Right lung (tissue), 5 donors: ENCODE results near the gene ITIH5. TPM values are rescaled to one million over a fixed set of nuclear protein-coding genes. Genes with fewer than 3 reads are reported as not detected.
A peak's percentile ranks its signal among the peaks of the same experiment; 100 is the strongest.

Experiments
- DNase-seq, 2 donors: peaks; one replicate each; pipeline ENCODE4 v3.0.0-alpha.2; 2013
- polyA plus RNA-seq, 5 donors: library from polyadenylated mRNA; unstranded; fragments of 120-200 nt; gene quantifications; one replicate each; pipeline versions ENCODE4 v1.2.1 to v1.2.3, GENCODE V29; 2013; ENCODE audit warnings: inconsistent platforms in 1 of 5, low replicate concordance in 1 of 5; ENCODE audit not compliant: insufficient read length in 5 of 5, insufficient read depth in 1 of 5

The ITIH5 gene
- polyA plus RNA-seq, 5 donors = 26.9 to 38.3 (median 31.9) TPM

DNA sequence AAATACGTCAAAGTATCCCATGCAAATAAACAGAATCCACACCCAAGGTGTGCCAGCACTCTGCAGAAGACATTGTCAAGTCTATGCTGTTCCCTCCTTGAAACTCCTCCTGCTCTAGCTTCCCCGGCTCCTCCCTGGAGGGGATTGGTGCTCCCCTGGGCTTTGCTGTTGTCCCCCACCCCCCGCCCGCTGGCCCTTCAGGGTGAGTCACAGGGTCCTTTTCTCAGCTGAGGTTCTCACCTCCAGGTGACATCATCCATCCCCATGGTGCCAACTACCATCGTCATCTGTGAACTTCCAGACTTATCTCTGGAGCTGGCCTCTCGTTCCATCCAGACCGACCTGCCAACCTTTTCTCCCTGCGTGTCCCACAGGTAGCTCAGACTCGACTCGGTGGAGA, 77.0 kb downstream of the ITIH5 start:
- no peak for DNase-seq

DNA sequence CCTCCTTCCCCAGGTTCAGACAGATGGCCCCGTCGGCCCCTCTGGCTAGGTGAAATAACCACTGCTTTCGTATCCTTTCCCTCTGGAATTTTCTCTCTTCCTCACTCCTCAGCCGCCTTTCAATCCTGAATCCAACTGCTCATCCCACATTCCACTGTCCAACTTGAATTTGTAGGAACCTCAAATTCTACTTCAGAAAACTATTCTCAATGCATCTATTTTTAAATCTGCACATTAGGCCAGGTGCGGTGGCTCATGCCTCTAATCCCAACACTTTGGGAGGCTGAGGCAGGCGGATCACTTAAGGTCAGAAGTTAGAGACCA, 78.9 kb downstream of the ITIH5 start:
- DNase-seq = no peak

DNA sequence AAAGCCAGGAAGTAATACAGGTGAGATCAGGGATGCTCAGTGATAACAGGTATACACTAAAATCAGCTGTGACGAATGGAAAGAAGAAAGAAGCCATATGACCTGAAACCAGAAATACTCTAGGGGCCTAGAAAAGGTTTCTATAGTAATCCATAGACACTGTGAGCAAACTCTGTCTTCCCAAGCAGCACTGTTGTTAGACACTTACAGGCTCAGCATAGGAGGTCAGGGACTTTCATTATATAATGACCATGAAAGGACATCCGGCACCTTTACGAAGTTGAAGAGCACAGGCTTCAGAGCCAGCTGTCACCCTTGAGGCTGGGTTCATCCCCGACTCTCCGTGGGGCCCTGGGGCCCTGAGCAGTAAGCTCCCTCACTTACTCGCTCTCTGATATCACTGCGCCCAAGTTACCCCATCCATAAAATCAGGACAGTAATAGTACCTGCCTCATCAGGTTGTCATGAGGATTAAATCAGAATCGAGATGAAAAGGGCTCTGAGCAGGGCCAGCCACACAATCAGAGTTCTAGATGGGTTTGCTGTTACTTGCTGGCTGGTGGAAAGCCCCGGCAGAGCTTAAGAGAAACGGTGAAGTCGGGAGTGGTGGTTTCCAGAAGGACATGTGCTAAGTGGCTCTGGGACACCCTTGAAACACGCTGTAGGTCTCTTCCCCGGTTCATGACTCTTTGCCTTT, 79.5 kb downstream of the ITIH5 start:
- no peak for DNase-seq

DNA sequence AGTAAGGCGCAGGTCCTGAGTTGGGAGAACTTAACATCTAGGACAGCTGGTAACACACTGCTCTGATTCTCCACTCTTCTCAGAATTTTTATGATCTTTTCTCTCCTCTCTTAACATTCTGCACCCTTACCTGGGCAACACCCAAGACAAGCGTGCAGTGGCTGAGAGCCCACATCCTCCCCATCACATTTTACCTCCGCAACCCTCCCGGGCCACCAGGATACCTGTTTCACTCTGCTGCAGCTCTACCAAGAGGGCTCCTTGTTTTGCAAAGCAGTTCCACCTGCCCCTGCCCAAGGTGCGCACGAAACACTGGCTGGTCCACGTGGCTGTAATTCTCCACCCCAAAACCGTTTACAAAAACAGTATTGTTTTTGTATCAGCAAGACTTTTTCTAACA, 81.5 kb downstream of the ITIH5 start:
- no peak for DNase-seq

DNA sequence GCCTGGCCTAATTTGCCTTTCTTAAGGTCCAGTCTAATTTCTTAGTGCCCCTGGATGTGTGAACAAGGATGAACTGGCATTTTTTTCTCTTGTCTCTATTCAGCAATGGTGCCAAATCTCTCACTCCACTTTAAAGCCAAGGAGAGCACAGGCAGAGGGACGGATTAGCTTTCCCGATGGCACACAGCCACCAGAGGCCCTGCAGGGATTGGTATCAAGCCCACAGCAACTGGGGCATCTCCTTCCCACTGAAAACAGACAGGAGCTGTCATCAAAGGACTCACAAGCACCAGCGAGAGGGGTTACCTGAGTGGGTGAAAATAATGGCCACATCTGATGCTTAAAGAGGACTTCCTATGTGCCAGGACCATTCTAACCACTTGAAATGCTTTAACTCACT, 83.1 kb downstream of the ITIH5 start:
- DNase-seq = no peak

DNA sequence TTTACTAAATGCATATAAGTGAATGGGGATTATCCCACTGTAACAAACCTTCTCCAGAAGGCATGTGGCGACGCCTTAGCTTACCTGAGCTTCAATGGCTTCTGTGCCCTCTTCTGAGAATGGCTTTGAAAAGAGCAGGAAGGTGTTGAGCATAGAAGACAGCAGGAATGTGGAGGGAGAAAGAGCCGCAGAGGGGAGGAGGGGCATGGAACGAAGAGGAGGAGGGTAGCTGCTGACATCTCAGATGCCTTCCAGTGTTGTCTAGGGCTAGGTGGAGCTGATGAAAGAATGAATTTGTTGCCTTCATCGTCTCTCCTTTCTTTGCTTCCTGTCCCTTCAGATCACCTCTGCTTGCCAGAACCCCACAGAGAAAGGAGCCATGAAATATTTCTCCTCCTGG, 86.2 kb downstream of the ITIH5 start:
- no peak for DNase-seq

DNA sequence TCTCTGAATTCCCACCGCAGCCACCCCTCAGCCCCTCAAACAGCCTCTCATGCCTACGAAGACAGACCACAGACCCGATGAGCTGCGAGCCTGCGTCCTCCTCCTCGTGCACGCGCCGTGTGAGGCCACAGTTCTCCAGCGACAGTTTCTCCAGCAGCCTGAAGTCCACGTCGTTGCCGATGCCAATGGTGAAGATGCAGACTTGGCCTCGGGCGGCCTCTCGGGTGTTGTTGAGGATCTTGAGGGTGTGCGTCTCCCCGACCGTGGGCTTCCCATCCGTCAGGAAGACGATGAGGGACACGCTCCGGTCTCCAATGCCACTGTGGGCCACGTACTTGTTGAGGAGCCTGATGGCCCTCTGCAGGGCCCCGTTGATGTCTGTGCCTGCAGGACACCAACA, 87.1 kb downstream of the ITIH5 start:
- no peak for DNase-seq

DNA sequence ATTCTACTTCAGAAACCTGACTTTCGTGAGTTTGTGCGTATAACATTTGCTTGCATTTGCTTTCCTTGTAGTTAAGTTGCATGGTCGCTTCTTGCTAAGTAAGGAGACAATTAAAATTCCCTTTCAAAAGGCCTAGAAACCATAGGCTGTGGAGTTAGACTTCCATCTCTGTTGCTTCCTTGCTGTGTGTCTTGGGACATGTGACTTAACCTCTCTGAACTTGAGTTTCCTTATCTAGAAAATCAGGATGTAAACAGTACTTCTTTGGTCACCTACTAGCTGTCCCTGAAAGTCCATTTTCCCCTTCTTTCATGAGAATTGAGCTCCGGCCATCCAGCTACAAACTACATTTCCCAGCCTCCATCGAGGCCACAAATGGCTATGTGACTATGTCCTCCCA, 89.2 kb downstream of the ITIH5 start:
- DNase-seq = no peak

DNA sequence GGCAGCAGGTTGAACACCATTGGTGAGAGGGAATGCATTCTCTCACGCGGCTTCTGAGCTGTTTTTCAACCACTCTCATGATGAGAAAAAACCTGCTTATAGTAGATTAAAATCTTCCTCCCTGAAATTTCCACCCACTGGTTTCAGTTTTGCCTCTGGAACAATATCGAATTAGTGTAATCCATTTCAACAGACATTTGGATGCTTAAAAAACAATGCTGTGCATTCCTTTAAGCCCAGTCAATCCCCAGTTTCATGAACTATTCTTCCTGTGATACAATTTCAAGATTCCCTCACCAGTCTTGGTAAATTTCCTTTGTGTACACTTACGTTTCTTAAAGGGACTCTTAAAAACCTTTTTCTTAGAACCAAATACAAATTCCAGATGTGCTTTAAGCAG, 89.6 kb downstream of the ITIH5 start:
- DNase-seq = no peak

DNA sequence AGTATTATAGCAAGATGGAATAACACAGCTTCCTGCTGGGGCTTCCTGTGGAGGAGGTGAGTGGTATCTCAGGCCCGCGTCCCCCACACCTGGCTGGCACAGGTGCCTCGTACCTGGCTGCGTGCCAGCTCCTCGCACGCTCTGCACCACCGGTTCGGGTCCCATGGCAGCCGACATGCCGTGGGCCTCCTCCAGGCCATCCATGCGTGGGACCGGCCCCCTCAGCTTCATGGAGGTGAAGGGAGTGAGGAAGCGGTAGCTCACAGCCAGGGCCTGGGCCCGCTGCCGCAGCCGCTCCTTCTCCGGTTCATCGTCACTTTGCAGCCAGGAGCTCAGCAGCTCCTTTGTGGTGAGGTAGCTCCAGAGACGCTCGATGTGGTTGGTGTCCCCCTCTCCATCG, 90.4 kb downstream of the ITIH5 start:
- DNase-seq = no peak

DNA sequence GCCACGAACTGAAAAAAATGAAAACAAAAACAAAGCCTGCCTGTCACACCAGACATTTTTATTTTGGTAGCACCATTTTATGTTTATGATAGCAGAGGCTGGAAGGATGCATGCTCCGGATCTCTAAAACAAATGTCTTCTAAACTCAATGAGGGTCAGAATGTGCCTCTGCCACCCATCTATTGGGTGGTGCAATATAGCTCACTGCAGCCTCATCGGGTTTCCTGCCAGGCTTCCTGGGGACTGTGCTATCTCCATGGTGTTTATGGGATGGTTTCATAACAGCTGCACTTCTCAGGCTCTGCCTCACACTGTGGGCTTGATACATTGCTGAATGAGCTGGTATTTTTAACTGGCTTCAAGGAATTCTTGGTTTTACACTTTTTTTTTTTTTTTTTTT, 94.4 kb downstream of the ITIH5 start:
- peak; percentile 66 for DNase-seq

DNA sequence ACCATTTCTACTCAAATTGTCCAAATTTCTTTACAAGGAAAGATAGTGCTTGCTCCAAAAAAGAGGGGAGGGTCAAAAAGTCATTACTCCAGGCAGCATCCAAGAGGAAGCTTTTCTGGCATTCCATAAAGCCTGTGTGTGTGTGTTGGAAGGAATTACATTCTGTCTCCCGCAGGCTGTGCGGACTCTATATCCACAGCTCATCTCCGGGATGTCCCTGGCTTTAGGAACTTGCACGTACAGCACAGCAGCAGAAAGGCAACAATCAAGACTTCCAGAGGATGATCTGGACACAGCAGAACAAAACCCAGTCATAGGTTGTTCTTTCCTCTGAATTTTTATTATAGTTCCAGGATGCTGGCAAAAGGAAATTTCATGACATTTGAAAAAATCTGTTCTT, 94.8 kb downstream of the ITIH5 start:
- DNase-seq = peak; percentile 80 to 84

DNA sequence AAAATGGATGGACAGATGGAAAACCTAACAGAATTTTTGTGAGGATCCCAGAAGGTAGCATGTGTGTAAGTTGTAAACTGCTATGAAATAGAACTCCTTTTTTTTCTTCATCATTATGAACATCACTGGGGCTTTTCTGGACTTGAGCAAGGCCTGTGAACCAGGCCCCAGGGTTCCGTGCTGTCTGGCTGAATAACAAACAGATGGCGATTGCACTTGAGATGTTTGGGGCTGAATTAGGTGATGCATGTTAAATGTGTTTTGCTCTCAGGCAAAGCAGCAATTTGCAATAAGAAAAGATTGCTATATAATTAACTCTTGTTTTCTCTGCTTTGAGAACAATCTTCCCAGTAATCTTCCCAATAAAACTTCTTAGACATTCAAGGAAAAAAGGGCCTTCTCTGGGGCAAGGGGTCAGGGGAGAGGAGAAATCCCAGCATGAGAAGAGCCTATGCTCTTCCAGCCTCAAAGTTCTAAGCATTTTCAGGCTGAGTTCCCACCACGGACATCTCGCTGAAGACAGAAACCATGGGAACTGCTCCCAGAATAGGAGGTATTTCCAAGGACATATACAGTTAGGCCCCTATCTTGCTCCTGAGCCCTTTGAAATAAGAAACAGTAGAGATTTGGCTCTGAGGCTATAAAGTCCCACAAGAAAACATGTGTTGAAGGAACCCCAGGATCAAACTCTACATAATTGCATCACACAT, 98.7 kb downstream of the ITIH5 start:
- peak; percentile 62 to 63 for DNase-seq

DNA sequence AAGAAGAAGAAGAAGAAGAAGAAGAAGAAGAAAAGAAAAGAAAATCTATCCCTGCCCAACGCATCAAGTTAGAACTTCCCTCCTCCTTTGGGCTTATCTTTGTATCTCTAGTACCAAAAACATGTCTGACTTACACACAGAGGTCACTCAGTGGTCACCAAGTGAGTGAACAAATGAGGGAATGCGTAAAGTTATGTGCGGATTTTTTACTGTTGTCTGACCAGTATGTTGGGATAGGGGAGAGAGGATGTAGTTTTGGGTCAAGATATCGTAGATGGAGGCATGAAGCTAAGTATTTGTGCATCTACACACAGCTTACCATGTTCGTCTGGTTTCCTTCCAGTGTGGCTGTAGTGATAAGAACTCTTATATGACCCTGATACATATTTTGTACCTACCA, 99.9 kb downstream of the ITIH5 start:
- no peak for DNase-seq

DNA sequence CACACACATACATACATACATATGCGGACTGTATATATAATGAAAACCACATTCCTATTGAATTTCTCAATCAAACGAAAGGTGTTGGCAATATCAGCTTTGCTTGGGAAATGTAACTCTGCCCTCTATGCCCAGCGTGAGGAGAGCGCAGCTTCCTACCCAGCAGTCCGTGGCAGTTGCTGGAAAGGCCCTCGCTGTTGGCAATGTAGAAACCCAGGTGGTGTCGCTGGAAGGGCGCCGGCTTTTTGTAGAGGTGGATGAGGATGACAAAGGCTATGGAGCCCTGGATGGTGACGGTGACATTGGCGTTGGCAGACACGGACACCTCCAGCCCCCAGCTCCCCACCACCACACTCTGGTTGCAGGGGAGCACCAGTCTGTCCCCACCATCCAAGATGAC, 100.9 kb downstream of the ITIH5 start:
- DNase-seq = no peak

DNA sequence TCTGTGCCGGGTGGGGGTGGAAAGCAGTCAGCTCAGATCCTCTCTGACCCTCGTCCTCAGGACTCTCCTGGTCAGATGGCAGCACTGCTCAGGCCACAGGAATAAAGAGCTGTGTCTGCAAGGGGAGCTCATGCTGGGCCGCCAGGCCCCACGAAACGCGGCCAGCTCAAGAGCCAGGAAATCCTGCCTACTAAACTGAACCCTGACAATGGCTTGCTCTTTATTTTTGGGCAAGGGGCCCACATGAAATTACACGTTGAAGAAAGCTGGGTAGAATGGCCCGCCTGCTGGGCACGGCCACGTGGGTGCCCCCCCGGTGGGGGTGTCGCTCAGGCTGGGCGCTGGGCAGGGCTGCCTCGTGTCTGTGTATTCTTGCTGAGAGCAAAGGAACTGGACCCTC, 103.0 kb downstream of the ITIH5 start:
- DNase-seq = no peak

DNA sequence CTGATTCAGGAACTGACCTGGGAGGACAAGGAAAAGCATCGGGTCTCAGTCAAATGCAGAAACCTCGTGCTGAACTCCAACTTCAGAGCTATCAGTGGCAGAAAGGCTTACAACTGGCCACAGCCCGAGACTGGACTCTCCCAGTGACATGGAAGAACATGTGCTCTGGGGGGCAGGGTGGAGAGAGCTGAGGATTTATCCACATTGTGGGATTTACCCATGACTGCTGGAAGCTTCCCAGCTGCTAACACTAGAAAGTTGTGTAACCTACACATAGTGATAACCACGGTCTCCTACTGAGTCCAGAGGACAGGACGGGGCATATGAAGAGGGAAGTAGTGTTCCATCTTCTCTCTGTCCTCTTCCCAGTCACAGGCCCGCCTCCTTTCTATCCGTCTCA, 103.4 kb downstream of the ITIH5 start:
- DNase-seq = peak; percentile 84 to 87

DNA sequence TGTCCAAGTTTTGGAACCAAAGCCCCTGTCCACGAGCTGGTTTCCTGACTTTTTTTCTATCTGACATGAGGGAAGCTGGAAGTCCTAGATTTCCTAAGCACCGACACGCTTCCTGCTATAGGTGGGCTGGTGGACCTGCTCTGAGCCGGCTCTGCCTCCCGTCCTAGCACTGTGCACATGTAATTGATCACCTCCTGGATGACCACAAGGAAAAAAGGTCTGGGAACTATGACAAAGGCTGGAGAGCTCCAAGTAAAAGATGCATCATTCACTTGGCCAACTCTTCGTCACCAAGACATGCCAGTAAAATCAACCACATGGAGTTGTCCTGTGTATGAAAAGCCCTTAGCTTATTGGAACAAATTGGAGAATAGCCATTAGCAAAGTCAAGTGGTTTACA, 104.8 kb downstream of the ITIH5 start:
- DNase-seq = no peak

DNA sequence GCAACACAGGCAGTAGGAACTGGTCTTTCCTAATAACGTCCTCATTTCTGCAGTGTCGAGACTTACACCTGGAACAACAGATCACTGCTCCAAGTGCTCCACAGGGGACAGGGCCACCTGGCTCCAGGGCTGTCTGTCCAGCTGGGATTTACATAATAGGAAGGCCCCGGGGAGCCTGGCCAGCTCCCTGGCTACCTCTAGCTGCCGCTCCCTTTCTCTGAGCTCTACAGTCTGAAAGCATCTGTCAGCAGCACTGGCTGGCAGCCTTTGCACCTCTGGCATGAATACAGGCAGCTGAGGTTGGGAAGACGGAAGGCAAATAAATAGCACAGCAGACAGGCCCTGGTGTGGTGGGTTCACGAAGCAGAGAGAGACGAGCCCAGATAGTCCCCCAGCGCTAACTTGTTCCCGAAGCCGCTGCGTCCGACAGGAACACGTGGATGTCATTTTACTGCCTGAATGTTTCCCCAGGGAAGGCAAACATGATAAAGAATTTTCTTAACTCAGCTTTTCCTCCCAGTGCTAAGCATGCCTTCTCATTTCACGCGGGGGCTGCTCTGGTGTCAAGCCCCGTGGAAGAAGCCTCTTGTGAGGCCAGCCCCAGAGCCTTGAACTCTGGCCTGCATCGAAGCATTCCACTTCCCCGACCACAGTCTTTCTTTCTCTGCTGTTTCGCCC, 105.4 kb downstream of the ITIH5 start:
- no peak for DNase-seq

DNA sequence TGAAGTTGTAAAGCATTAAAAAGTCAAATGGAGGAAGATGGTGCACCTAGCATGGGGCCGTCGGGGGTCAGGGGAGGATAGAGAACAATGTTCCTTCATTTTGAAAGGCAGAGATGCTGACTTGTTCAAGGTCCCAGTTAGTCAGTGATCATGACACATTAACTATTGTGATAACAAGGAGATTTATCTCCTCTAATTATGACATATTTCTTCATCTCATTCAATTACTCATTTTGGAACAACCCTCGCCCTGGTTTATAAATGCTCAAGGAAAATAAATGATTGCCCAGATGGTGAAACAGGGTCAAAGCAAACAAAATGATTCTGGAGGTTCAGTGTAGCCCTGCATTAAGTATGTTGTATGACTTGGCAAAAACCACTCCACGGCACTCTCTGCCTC, 106.2 kb downstream of the ITIH5 start:
- DNase-seq = no peak

DNA sequence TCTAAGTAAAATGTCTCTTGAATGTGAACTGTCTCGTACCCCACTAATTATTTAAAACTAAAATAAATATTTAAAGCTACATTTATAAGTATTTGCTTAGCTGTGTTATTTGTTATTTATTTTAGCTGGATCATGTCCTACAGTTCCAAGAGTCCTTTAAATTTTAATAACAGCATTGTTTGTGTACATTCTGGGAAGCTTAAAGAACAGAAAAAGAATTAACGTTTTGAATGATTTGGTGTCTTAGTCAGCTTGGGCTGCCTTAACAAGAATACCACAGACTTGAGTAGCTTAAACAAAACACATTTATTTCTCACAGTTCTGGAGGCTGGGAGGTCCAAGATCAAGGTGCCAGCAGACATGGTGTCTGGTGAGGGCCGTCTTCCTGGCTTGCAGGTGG, 107.4 kb downstream of the ITIH5 start:
- DNase-seq = no peak

DNA sequence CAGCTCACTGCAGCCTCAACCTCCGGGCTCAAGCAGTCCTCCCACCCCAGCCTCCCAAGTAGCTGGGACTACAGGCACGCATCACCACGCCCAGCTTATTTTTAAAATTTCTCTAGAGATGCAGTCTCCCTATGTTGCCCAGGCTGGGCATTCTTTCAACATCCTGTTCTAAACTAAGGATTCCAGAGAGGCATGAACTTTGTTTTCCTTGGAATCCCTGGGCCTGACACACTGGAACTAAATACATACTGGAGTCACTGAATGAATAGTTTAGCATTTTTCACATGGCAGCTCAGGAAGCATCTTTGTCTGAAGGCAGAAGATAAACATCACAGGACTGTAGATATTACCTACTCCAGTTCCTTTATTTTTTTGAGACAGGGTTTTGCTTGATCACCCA, 108.7 kb downstream of the ITIH5 start:
- DNase-seq = no peak

DNA sequence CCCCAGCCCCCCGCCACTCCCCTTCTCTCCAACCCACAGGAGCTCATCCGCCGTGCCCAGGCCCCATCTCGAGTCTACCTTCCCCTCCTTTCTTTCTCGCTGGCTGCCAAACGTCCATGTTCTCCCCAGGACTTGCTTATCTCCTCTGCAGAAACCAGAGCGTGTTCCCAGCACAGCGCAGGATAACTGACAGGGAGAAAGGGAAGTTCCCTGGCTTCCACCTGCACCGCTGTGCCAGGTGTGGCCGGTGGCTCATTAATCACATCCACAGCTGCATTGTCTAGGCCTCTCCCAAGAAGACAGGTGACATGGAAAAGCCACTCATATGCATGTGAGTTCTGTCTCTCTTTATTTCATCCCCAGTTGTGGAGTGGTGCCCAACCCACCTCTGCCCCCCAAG, 113.2 kb downstream of the ITIH5 start:
- no peak for DNase-seq
